ENCODE data around the gene PFKFB3.

Gene PFKFB3

DNA sequence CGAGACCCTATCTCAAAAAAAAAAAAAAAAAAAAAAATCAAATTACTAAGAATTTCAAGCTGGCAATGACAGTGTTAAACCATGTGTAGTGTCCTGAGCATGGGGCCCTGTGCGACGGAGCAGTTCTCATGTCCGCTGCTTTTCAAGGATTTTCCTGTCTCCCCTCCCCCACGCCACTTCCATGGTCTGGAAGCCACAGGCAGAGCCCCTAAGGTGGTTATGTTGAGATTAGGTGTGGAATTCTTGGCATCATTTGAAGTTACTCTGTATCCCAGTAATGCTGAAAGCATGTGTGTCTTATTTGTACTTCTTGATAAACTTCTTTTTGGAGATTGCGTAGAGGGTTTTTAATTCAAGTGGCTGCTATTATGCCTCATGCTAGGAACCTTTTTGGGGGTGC lies 65.2 kb downstream of the PFKFB3 start:
- TF ChIP-seq ZNF549 (tag by site-specific recombination; IDR thresholded peaks at IDR 0.05) (no peak), ZNF16 (tag by site-specific recombination; IDR thresholded peaks at IDR 0.05; ENCODE audit: low read depth) (no peak), OSR2 (tag by site-specific recombination; IDR thresholded peaks at IDR 0.05) (no peak), ZNF157 (tag by site-specific recombination; IDR thresholded peaks at IDR 0.05) (no peak), YY1 (tag by site-specific recombination; IDR thresholded peaks at IDR 0.05) (no peak), ZNF48 (tag by site-specific recombination; IDR thresholded peaks at IDR 0.05) (no peak), ZNF544 (tag by site-specific recombination; IDR thresholded peaks at IDR 0.05) (no peak), SETDB1 (IDR thresholded peaks at IDR 0.05; ENCODE audit: insufficient read length, low read length) (no peak), ZNF521 (tag by site-specific recombination; IDR thresholded peaks at IDR 0.05) (no peak), ZNF223 (tag by site-specific recombination; IDR thresholded peaks at IDR 0.05) (no peak), ZNF202 (tag by site-specific recombination; IDR thresholded peaks at IDR 0.05; ENCODE audit: borderline replicate concordance) (no peak), ZNF658 (tag by site-specific recombination; IDR thresholded peaks at IDR 0.05) (no peak)
- TF ChIP-seq, protein P1, sequence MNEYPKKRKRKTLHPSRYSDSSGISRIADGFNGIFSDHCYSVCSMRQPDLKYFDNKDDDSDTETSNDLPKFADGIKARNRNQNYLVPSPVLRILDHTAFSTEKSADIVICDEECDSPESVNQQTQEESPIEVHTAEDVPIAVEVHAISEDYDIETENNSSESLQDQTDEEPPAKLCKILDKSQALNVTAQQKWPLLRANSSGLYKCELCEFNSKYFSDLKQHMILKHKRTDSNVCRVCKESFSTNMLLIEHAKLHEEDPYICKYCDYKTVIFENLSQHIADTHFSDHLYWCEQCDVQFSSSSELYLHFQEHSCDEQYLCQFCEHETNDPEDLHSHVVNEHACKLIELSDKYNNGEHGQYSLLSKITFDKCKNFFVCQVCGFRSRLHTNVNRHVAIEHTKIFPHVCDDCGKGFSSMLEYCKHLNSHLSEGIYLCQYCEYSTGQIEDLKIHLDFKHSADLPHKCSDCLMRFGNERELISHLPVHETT (tag by site-specific recombination; IDR thresholded peaks at IDR 0.05): no peak
- TF ChIP-seq, protein P2, sequence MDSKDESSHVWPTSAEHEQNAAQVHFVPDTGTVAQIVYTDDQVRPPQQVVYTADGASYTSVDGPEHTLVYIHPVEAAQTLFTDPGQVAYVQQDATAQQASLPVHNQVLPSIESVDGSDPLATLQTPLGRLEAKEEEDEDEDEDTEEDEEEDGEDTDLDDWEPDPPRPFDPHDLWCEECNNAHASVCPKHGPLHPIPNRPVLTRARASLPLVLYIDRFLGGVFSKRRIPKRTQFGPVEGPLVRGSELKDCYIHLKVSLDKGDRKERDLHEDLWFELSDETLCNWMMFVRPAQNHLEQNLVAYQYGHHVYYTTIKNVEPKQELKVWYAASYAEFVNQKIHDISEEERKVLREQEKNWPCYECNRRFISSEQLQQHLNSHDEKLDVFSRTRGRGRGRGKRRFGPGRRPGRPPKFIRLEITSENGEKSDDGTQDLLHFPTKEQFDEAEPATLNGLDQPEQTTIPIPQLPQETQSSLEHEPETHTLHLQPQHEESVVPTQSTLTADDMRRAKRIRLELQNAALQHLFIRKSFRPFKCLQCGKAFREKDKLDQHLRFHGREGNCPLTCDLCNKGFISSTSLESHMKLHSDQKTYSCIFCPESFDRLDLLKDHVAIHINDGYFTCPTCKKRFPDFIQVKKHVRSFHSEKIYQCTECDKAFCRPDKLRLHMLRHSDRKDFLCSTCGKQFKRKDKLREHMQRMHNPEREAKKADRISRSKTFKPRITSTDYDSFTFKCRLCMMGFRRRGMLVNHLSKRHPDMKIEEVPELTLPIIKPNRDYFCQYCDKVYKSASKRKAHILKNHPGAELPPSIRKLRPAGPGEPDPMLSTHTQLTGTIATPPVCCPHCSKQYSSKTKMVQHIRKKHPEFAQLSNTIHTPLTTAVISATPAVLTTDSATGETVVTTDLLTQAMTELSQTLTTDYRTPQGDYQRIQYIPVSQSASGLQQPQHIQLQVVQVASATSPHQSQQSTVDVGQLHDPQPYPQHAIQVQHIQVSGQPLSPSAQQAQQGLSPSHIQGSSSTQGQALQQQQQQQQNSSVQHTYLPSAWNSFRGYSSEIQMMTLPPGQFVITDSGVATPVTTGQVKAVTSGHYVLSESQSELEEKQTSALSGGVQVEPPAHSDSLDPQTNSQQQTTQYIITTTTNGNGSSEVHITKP (tag by site-specific recombination; IDR thresholded peaks at IDR 0.05): no peak
- TF ChIP-seq, protein P3, sequence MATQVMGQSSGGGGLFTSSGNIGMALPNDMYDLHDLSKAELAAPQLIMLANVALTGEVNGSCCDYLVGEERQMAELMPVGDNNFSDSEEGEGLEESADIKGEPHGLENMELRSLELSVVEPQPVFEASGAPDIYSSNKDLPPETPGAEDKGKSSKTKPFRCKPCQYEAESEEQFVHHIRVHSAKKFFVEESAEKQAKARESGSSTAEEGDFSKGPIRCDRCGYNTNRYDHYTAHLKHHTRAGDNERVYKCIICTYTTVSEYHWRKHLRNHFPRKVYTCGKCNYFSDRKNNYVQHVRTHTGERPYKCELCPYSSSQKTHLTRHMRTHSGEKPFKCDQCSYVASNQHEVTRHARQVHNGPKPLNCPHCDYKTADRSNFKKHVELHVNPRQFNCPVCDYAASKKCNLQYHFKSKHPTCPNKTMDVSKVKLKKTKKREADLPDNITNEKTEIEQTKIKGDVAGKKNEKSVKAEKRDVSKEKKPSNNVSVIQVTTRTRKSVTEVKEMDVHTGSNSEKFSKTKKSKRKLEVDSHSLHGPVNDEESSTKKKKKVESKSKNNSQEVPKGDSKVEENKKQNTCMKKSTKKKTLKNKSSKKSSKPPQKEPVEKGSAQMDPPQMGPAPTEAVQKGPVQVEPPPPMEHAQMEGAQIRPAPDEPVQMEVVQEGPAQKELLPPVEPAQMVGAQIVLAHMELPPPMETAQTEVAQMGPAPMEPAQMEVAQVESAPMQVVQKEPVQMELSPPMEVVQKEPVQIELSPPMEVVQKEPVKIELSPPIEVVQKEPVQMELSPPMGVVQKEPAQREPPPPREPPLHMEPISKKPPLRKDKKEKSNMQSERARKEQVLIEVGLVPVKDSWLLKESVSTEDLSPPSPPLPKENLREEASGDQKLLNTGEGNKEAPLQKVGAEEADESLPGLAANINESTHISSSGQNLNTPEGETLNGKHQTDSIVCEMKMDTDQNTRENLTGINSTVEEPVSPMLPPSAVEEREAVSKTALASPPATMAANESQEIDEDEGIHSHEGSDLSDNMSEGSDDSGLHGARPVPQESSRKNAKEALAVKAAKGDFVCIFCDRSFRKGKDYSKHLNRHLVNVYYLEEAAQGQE (tag by site-specific recombination; IDR thresholded peaks at IDR 0.05): no peak
- Histone ChIP-seq H3K9me3 (ENCODE audit: control insufficient read depth, insufficient read depth, low read depth, low read length) (no peaks in the 10 kb centered on the region), H3K27ac (ENCODE audit: extremely low read depth, low read depth, low read length) (no peak overlapping the region), H3K36me3 (ENCODE audit: control insufficient read depth in 2 of 2, insufficient read depth in 1 of 2, low read length in 2 of 2) (no peaks in the 10 kb centered on the region), H3K4me3 (ENCODE audit: low read depth, low read length) (no peak overlapping the region), H3K4me1 (ENCODE audit: control insufficient read depth, insufficient read depth, low read length) (no peaks in the 10 kb centered on the region)
- CTCF ChIA-PET: no interaction called here
- POLR2A ChIA-PET: interaction anchor here (0.6 kb wide), 1 partner anchor 56 kb away, joined by 3 read pairs; no protein-coding TSS in a partner anchor

DNA sequence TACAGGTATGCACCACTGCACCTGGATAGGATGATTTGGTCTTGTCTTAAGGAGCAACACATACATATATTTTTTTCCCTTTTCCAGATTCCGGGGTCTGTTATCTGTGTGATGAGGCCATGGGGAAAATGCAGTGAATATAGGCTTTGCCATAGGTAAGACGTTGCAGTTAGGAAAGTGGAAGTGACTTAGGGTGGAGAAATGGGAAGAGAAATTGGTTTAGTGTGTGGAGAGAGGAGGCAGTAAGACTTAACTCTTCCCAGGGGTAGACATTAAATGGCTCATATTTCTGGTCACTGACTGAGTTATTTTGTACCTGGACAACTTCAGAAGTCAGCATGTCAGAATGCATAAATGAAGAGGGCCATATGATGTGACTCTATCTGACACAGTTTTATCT lies 66.7 kb downstream of the PFKFB3 start:
- POLR2A ChIA-PET: interaction anchor here (1.2 kb wide), 1 partner anchor 67 kb away, joined by 3 read pairs; the partner anchor contains the start of gene PFKFB3
- CTCF ChIA-PET: no interaction called here
- 0 out of 2 replicates have a peak, but pooled peaks have one; percentile 27 for TF ChIP-seq PRDM1 (tag by site-specific recombination; IDR thresholded peaks at IDR 0.05)
- no peak for TF ChIP-seq YY1 (tag by site-specific recombination; IDR thresholded peaks at IDR 0.05)
- TF ChIP-seq ZNF394 (tag by site-specific recombination; IDR thresholded peaks at IDR 0.05; ENCODE audit: borderline replicate concordance): no peak
- no peaks in the 10 kb centered on the region for H3K36me3 ChIP-seq (ENCODE audit: control insufficient read depth in 2 of 2, insufficient read depth in 1 of 2, low read length in 2 of 2)
- no peaks in the 10 kb centered on the region for H3K4me1 ChIP-seq (ENCODE audit: control insufficient read depth, insufficient read depth, low read length)
- H3K4me3 ChIP-seq (ENCODE audit: low read depth, low read length): no peak overlapping the region
- no peak overlapping the region for H3K27ac ChIP-seq (ENCODE audit: extremely low read depth, low read depth, low read length)
- H3K9me3 ChIP-seq (ENCODE audit: control insufficient read depth, insufficient read depth, low read depth, low read length): no peaks in the 10 kb centered on the region
